IPS-18a (cell line): Measurements from ENCODE around the gene DESI1.
"Not testable (repeated sequence)": the region's sequence is repeated elsewhere in the genome, so short reads cannot be mapped to it uniquely, and the experiment has no call there.

Experiments used
- H3K27ac ChIP-seq: one replicate; pipeline ENCODE4 v1.5.1; 2013; ENCODE audit warnings: low read length
- H3K27me3 ChIP-seq: one replicate; pipeline ENCODE4 v1.6.1; 2013; ENCODE audit warnings: mild to moderate bottlenecking, low read length; ENCODE audit not compliant: control insufficient read depth, insufficient read depth
- H3K36me3 ChIP-seq: one replicate; pipeline ENCODE4 v1.6.1; 2013; ENCODE audit warnings: low read depth, low read length; ENCODE audit not compliant: control insufficient read depth
- H3K4me1 ChIP-seq: one replicate; pipeline ENCODE4 v1.6.1; 2013; ENCODE audit warnings: low read depth, low read length; ENCODE audit not compliant: control insufficient read depth
- H3K4me3 ChIP-seq: one replicate; pipeline ENCODE4 v1.5.1; 2013; ENCODE audit warnings: low read length
- H3K9ac ChIP-seq: one replicate; pipeline ENCODE4 v1.6.1; 2013; ENCODE audit warnings: mild to moderate bottlenecking, low read length, moderate library complexity
- H3K9me3 ChIP-seq: one replicate; pipeline ENCODE4 v1.6.1; 2013; ENCODE audit warnings: low read depth, low read length; ENCODE audit not compliant: control insufficient read depth

Gene DESI1

DNA sequence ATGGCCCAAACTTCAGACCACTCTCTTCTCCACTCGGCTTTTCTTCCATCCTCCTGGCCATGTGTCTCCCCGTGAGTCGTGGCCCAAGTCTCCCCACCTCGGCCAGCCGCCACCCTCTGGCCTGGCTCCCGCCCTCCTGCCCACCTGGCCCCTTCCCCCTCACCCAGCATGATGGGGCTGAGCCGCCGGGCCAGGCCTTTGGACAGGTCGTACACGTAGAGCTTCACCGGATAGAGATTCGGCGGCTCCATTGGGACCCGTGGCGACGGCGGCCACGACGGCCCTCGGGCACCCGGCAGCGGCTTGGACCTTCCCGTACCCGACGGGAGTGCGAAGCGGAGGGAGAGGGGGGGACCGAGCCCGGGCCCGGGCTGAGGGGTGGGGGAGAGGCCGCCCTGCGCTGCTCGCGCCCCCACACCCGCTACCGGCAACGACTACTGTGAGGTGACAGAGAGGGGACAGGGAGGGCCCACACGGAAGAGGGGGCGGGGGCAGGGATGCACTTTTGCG, at the start of gene DESI1:
TSS of gene DESI1 (minus strand) at position 455 of the 510 bp plus-strand sequence. CDS start at position 251, 204 bp downstream.
- Histone ChIP-seq H3K27me3 (no peaks in the 10 kb centered on the region), H3K4me1 (peaks cover 9% of the 10 kb centered on the region), H3K4me3 (peak within 1 kb of the TSS; percentile 97), H3K27ac (peak within 1 kb of the TSS; percentile 92), H3K9ac (peak within 1 kb of the TSS; percentile 99), H3K9me3 (no peaks in the 10 kb centered on the region), H3K36me3 (peaks cover 25% of the 10 kb centered on the region)

DNA sequence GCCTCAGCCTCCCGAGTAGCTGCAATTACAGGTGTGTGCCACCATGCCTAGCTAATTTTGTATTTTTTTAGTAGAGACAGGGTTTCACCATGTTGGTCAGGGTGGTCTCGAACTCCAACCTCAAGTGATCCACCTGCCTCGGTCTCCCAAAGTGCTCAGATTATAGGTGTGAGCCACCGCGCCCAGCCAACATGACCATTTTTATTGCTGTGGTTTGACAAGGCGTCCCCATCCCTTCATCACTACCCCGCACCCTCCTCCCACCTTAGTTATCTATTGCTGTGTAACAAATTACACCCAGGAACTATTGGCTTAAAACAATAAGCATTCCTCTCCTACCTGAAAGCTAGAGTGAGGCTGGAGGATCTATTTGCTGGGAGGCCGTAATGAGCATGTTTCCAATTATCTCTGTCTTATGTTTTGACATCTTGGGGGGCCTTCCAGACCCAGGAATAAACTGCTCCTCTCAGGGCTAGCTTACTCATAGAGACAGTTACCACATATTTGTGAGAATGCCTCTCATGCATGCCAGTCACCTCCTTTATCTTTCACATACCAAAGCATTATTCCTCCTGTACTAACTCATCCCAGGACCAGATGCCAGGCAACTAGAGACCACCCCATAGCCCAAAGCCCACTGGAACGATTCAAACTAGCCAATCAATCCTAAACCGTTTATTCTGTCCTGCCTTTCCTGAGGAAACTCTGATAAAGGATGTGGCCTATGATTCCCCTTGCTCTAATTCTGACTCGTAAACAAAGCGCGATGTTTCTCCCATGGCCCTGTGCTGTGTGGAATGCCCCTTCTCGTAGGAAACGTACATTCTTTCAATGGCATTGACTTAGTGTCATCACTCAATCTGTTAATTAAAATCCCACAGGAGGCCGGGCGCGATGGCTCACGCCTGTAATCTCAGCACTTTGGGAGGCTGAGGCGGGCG, 48.4 kb upstream of the DESI1 start:
- Histone ChIP-seq H3K27me3 (no peaks in the 10 kb centered on the region), H3K36me3 (peaks cover 14% of the 10 kb centered on the region), H3K4me1 (peaks cover 8% of the 10 kb centered on the region), H3K4me3 (no peak overlapping the region), H3K9ac (no peak overlapping the region), H3K9me3 (no peaks in the 10 kb centered on the region), H3K27ac (no peak overlapping the region)

DNA sequence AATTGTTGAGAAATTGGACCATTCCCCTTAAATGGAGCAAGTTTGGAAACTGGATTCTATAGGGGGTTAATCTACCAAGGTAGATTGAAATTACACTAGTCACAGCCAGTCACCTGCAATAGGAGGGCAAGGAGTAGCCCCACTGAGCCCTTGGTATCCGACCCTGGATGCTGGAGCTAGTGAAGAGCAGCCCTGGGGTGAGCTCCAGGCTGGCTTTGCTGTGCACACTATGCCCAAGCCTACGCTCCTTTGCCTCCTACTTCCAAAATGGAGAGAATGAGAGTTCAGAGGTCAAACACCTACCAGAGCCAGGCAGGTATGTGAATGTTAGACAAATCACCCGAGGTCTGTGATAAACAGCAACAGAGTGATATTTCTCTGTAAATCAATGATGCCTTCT, 44.1 kb upstream of the DESI1 start:
- peaks cover 49% of the 10 kb centered on the region for H3K36me3 ChIP-seq
- H3K4me1 ChIP-seq = peaks cover 8% of the 10 kb centered on the region

DNA sequence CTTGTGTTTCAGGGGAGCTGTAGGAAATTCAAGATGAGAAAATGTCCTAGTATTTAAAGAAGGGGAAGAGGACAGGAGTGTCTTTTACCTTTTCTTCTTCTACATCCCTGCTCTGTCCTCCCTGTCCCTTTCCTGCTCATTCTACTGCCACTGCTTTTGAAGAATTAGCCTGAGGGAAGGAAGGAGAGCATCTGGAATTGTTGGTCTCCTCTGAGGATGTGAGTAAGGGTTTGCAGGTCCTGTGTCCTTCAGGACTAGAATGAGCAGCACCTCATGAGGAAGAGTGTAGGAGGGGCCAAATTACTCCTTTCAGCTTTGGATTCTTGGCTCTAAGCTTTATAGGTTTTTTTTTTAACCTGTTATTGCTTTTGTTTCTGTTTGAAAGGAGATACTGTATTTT, 43.6 kb upstream of the DESI1 start:
- Histone ChIP-seq H3K27ac (no peak overlapping the region), H3K9me3 (no peaks in the 10 kb centered on the region), H3K4me1 (peaks cover 8% of the 10 kb centered on the region), H3K27me3 (no peaks in the 10 kb centered on the region), H3K4me3 (no peak overlapping the region), H3K36me3 (peaks cover 53% of the 10 kb centered on the region), H3K9ac (no peak overlapping the region)

More for the DNA sequence above, 44.1 kb upstream of the DESI1 start:
- Histone ChIP-seq H3K27me3 (no peaks in the 10 kb centered on the region), H3K27ac (no peak overlapping the region), H3K4me3 (no peak overlapping the region), H3K9me3 (no peaks in the 10 kb centered on the region), H3K9ac (no peak overlapping the region)

DNA sequence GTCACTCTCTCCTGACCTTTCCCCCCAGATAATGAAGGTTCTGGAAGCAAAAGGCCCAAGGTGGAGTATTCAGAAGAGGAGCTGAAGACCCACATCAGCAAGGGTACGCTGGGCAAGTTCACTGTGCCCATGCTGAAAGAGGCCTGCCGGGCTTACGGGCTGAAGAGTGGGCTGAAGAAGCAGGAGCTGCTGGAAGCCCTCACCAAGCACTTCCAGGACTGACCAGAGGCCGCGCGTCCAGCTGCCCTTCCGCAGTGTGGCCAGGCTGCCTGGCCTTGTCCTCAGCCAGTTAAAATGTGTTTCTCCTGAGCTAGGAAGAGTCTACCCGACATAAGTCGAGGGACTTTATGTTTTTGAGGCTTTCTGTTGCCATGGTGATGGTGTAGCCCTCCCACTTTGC, 42.8 kb upstream of the DESI1 start:
- H3K36me3 ChIP-seq = peaks cover 62% of the 10 kb centered on the region
- H3K27ac ChIP-seq, H3K4me3 ChIP-seq, H3K27me3 ChIP-seq, H3K9ac ChIP-seq, H3K9me3 ChIP-seq, H3K4me1 ChIP-seq: not testable (repeated sequence)

DNA sequence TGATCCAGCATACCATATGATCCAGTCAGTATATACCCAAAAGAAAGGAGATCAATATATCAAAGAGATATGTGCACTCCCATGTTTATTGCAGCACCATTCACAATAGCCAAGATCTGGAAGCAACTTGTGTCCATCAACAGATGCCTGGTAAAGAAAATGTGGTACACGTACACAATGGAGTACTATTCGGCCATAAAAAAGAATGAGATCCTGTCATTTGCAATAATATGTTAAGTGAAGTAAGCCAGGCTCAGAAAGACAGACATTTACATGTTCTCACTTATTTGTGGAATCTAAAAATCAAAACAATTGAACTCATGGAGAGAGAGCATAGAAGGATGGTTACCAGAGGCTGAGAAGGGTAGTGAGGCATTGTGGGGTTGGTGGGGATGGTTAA, 40.9 kb upstream of the DESI1 start:
- Histone ChIP-seq H3K36me3 (peaks cover 80% of the 10 kb centered on the region), H3K9me3 (no peaks in the 10 kb centered on the region), H3K4me3 (no peak overlapping the region), H3K4me1 (no peaks in the 10 kb centered on the region), H3K9ac (no peak overlapping the region), H3K27me3 (no peaks in the 10 kb centered on the region), H3K27ac (no peak overlapping the region)

DNA sequence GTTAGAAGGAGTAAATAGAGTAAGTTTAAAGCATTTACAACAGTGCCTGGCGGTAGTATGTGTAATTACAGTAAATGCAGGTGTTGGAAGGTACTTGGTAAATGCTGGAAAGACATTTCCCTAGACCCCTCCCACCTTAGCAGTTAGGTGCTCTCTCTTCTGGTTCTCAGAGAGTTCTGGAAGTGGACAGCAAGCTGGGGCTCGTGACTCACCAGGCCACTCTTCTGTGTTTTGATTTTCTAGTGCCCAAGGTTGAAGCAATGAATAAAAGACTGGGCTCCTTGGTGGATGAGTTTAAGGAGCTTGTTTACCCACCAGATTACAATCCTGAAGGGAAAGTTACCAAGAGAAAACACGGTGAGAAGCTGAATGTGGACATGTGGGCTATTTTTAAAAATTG, 40.2 kb upstream of the DESI1 start:
- Histone ChIP-seq H3K9ac (no peak overlapping the region), H3K36me3 (peaks cover 83% of the 10 kb centered on the region), H3K4me3 (no peak overlapping the region), H3K27me3 (no peaks in the 10 kb centered on the region), H3K4me1 (no peaks in the 10 kb centered on the region), H3K27ac (no peak overlapping the region), H3K9me3 (no peaks in the 10 kb centered on the region)

DNA sequence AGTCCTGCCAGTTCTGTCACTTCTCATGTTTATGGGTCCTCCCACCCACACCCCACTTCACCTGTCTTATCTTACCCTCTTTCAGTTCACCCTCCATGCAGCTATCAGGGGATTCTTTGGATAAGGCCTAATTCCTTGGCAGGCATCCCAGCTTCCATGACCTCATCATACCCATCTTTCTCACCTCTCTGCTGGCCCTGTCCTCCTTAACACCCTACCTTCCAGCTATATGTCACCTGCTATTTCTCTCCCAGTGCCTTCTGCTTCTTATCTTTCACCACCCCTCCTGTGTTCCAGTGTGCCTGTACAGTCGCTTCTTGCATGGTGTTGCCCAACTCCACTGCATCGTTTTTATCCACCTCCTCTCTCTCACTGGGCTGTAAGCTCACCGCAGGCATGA, 39.6 kb upstream of the DESI1 start:
- no peaks in the 10 kb centered on the region for H3K4me1 ChIP-seq
- no peak overlapping the region for H3K4me3 ChIP-seq
- peaks cover 89% of the 10 kb centered on the region for H3K36me3 ChIP-seq
- H3K27me3 ChIP-seq = no peaks in the 10 kb centered on the region
- no peak overlapping the region for H3K27ac ChIP-seq
- H3K9me3 ChIP-seq = no peaks in the 10 kb centered on the region
- no peak overlapping the region for H3K9ac ChIP-seq

DNA sequence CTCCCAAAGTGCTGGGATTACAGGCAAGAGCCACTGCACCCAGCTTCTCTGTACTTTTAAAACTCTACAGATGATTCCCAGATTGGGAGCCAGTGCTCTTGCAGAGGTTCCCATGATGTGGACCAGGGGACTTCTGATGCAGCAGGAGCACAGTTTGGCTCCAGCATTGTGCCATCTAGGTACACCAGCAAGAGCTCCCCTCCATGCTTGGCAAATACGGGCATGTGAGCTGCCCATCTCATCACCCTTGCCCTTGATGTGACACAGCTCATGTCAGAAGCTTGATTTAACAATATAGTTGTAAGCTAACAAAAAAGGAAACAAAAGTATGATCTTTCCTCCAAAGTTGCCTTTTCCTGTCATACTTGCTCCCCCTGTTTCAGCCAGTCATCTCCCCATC, 39.1 kb upstream of the DESI1 start:
- no peaks in the 10 kb centered on the region for H3K27me3 ChIP-seq
- no peak overlapping the region for H3K9ac ChIP-seq
- peaks cover 89% of the 10 kb centered on the region for H3K36me3 ChIP-seq
- no peak overlapping the region for H3K4me3 ChIP-seq
- no peaks in the 10 kb centered on the region for H3K4me1 ChIP-seq
- no peak overlapping the region for H3K27ac ChIP-seq
- H3K9me3 ChIP-seq = no peaks in the 10 kb centered on the region

DNA sequence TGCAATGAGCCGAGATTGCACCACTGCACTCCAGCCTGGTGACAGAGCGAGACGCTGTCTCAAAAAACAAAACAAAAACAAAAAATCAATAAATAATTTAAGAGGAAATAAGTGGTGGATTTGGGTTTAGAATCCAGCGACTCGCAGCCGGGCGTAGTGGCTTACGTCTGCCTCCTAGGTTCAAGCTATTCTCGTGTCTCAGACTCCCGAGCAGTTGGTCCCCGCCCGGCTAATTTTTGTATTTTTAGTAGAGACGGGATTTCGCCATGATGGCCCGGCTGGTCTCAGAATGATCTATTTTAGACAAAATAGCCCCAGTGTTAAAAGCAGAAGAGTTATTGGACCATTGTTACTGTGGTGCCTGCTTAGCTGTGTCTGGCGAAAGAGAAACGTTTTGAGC, 38.0 kb upstream of the DESI1 start:
- Histone ChIP-seq H3K27me3 (no peaks in the 10 kb centered on the region), H3K9ac (no peak overlapping the region), H3K4me3 (no peak overlapping the region), H3K36me3 (peaks cover 92% of the 10 kb centered on the region), H3K27ac (no peak overlapping the region), H3K9me3 (no peaks in the 10 kb centered on the region), H3K4me1 (no peaks in the 10 kb centered on the region)

DNA sequence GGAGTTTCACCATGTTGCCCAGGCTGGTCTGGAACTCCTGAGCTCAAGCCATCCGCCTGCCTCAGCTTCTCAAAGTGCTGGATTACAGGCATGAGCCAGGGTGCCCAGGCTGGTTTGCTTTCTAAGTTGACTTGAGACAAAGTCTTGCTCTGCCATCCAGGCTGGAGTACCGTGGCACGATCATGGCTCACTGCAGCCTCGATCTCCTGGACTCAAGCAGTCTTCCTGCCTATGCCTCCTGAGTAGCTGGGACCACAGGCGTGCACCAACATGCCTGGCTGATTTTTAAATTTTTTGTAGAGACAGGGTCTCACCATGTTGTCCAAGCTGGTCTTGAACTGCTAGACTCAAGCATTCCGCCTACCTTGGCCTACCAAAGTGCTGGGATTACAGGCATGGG, 36.9 kb upstream of the DESI1 start:
- Histone ChIP-seq H3K9ac (no peak overlapping the region), H3K36me3 (peaks cover 93% of the 10 kb centered on the region), H3K27ac (no peak overlapping the region), H3K27me3 (no peaks in the 10 kb centered on the region), H3K4me1 (no peaks in the 10 kb centered on the region), H3K9me3 (no peaks in the 10 kb centered on the region), H3K4me3 (no peak overlapping the region)

DNA sequence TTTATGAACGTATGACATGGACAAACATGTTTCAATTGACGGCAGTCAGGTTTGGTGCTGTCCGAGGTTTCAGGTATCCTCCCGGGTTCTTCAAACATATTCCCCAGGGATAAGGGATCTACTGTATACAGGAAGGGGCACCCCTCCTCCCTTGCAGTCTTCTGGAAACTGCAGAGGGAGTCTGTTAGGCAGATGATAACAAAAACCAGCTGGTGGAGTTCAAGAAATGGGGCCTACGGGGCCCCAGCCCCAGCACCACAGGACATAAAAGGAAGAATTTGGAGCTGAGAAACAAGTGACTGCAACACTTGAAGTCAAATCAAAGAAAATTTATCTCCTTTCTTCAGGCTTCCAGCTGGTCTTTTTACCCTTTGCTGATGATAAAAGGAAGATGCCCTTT, 35.7 kb upstream of the DESI1 start:
- Histone ChIP-seq H3K36me3 (peaks cover 92% of the 10 kb centered on the region), H3K27me3 (no peaks in the 10 kb centered on the region), H3K9me3 (no peaks in the 10 kb centered on the region), H3K9ac (no peak overlapping the region), H3K27ac (no peak overlapping the region), H3K4me1 (no peaks in the 10 kb centered on the region), H3K4me3 (no peak overlapping the region)
